ENCODE results near the gene SPAAR.

Gene SPAAR

GRCh38 chr9:35929453-35929718, 20.1 kb downstream of the SPAAR start:
- H3K9me2 ChIP-seq (replicated peaks; ENCODE audit: low read depth, low read length): no peaks in the 10 kb centered on the region
- H3K9ac ChIP-seq (ENCODE audit: low read depth, low read length, poor library complexity, severe bottlenecking): no peak overlapping the region
- no peaks in the 10 kb centered on the region for H3K79me2 ChIP-seq (ENCODE audit: insufficient read depth, low read length)
- H3K9me3 ChIP-seq (ENCODE audit: insufficient read depth, low read depth, low read length): no peaks in the 10 kb centered on the region
- no peak overlapping the region for H2AFZ ChIP-seq (ENCODE audit: low read length)
- H3K4me1 ChIP-seq (ENCODE audit: insufficient read depth, low read length, poor library complexity, severe bottlenecking): peaks cover 4% of the 10 kb centered on the region
- no peaks in the 10 kb centered on the region for H3K36me3 ChIP-seq (ENCODE audit: insufficient read depth, low read length)
- no peaks in the 10 kb centered on the region for H4K20me1 ChIP-seq (ENCODE audit: insufficient read depth, low read length, poor library complexity, severe bottlenecking)
- no peaks in the 10 kb centered on the region for H3F3A ChIP-seq (ENCODE audit: low read depth)
- TF ChIP-seq CTCF (conservative IDR thresholded peaks at IDR 0.05; ENCODE audit: low read length) (no peak), EZH2phosphoT487 (IDR thresholded peaks at IDR 0.05; ENCODE audit: borderline replicate concordance) (no peak)
- H3K4me2 ChIP-seq (ENCODE audit: low read depth, low read length, poor library complexity, severe bottlenecking): no peak overlapping the region
- H3K27me3 ChIP-seq (ENCODE audit: insufficient read depth, low read length, poor library complexity, severe bottlenecking): no peaks in the 10 kb centered on the region
- H3K4me3 ChIP-seq (ENCODE audit: low read length, poor library complexity, severe bottlenecking): no peak overlapping the region

- H3K9me2 ChIP-seq (replicated peaks; ENCODE audit: low read depth, low read length): no peaks in the 10 kb centered on the region
- no peaks in the 10 kb centered on the region for H3K36me3 ChIP-seq (ENCODE audit: insufficient read depth, low read length)
- no peak overlapping the region for H3K4me2 ChIP-seq (ENCODE audit: low read depth, low read length, poor library complexity, severe bottlenecking)
- H3F3A ChIP-seq (ENCODE audit: low read depth): no peaks in the 10 kb centered on the region
- H4K20me1 ChIP-seq (ENCODE audit: insufficient read depth, low read length, poor library complexity, severe bottlenecking): no peaks in the 10 kb centered on the region
- TF ChIP-seq EZH2phosphoT487 (IDR thresholded peaks at IDR 0.05; ENCODE audit: borderline replicate concordance): no peak
- TF ChIP-seq CTCF (conservative IDR thresholded peaks at IDR 0.05; ENCODE audit: low read length): no peak
- H3K9me3 ChIP-seq (ENCODE audit: insufficient read depth, low read depth, low read length): no peaks in the 10 kb centered on the region
- H3K79me2 ChIP-seq (ENCODE audit: insufficient read depth, low read length): no peaks in the 10 kb centered on the region
- H2AFZ ChIP-seq (ENCODE audit: low read length): peak overlapping the region; percentile 7; the same call in 1 of the 2 replicates
- no peak overlapping the region for H3K9ac ChIP-seq (ENCODE audit: low read depth, low read length, poor library complexity, severe bottlenecking)
- H3K4me3 ChIP-seq (ENCODE audit: low read length, poor library complexity, severe bottlenecking): no peak overlapping the region
- peaks cover 4% of the 10 kb centered on the region for H3K4me1 ChIP-seq (ENCODE audit: insufficient read depth, low read length, poor library complexity, severe bottlenecking)
- no peaks in the 10 kb centered on the region for H3K27me3 ChIP-seq (ENCODE audit: insufficient read depth, low read length, poor library complexity, severe bottlenecking)
These were observed 21.2 kb downstream of the SPAAR start for GRCh38 chr9:35930521-35930920.

- Histone ChIP-seq H3F3A (ENCODE audit: low read depth) (no peaks in the 10 kb centered on the region), H3K4me2 (ENCODE audit: low read depth, low read length, poor library complexity, severe bottlenecking) (no peak overlapping the region), H3K9me2 (replicated peaks; ENCODE audit: low read depth, low read length) (no peaks in the 10 kb centered on the region), H3K36me3 (ENCODE audit: insufficient read depth, low read length) (no peaks in the 10 kb centered on the region), H4K20me1 (ENCODE audit: insufficient read depth, low read length, poor library complexity, severe bottlenecking) (no peaks in the 10 kb centered on the region), H3K9ac (ENCODE audit: low read depth, low read length, poor library complexity, severe bottlenecking) (no peak overlapping the region), H3K4me1 (ENCODE audit: insufficient read depth, low read length, poor library complexity, severe bottlenecking) (peaks cover 4% of the 10 kb centered on the region), H3K4me3 (ENCODE audit: low read length, poor library complexity, severe bottlenecking) (no peak overlapping the region), H3K79me2 (ENCODE audit: insufficient read depth, low read length) (no peaks in the 10 kb centered on the region), H3K9me3 (ENCODE audit: insufficient read depth, low read depth, low read length) (no peaks in the 10 kb centered on the region), H3K27me3 (ENCODE audit: insufficient read depth, low read length, poor library complexity, severe bottlenecking) (no peaks in the 10 kb centered on the region), H2AFZ (ENCODE audit: low read length) (peak overlapping the region; percentile 7; the same call in 1 of the 2 replicates)
- TF ChIP-seq EZH2phosphoT487 (IDR thresholded peaks at IDR 0.05; ENCODE audit: borderline replicate concordance): no peak
- no peak for TF ChIP-seq CTCF (conservative IDR thresholded peaks at IDR 0.05; ENCODE audit: low read length)
These were observed 21.7 kb downstream of the SPAAR start for GRCh38 chr9:35930989-35931388.

Data from Loucy (cell line).